Type B pancreatic cell (in vitro differentiated cells): Measurements from ENCODE around the gene ZNF853. TPM values are rescaled to one million over a fixed set of nuclear protein-coding genes. Genes with fewer than 3 reads are reported as not detected.
"Not testable (repeated sequence)": the region's sequence is repeated elsewhere in the genome, so short reads cannot be mapped to it uniquely, and the experiment has no call there.

Experiments used
- DNase-seq: peaks from one replicate; pipeline ENCODE4 v3.0.0; 2021; ENCODE audit warnings: mixed read lengths; ENCODE audit not compliant: unreplicated experiment; ENCODE audit errors: extremely low spot score
- H3K27ac Mint-ChIP-seq: 2 replicates; pipeline ENCODE4 v1.8.0; 2021; ENCODE audit warnings: mild to moderate bottlenecking, mixed read lengths
- H3K27me3 Mint-ChIP-seq: 2 replicates; pipeline ENCODE4 v1.8.0; 2021; ENCODE audit warnings: mixed read lengths
- H3K36me3 Mint-ChIP-seq: 2 replicates; pipeline ENCODE4 v1.8.0; 2021; ENCODE audit warnings: mixed read lengths
- H3K4me1 Mint-ChIP-seq: one replicate; pipeline ENCODE4 v1.8.0; 2021; ENCODE audit warnings: mixed read lengths; ENCODE audit not compliant: unreplicated experiment
- H3K4me3 Mint-ChIP-seq: 2 replicates; pipeline ENCODE4 v1.8.0; 2021; ENCODE audit warnings: mild to moderate bottlenecking, mixed read lengths
- H3K9me3 Mint-ChIP-seq: 2 replicates; pipeline ENCODE4 v1.8.0; 2021; ENCODE audit warnings: mixed read lengths
- CTCF ChIP-seq: fragments of 200-600 bp; sonication (generic); conservative IDR thresholded peaks from 2 replicates; pipeline ENCODE4 v1.5.0; 2021; ENCODE audit warnings: antibody characterized with exemption, mild to moderate bottlenecking
- total RNA-seq: library from RNA; stranded (reverse); gene quantifications from 2 replicates; pipeline ENCODE4 v1.2.1, GENCODE V29; 2021; ENCODE audit warnings: low replicate concordance

ZNF853 gene
- total RNA-seq, 1 donor from 2014 or later: 9.2 TPM

- H3K4me1 Mint-ChIP-seq: no peaks in the 10 kb centered on the region
- TF ChIP-seq CTCF: no peak
- no peak overlapping the region for H3K27ac Mint-ChIP-seq
- no peak overlapping the region for H3K4me3 Mint-ChIP-seq
- no peak for DNase-seq
- H3K9me3 Mint-ChIP-seq: no peaks in the 10 kb centered on the region
- H3K36me3 Mint-ChIP-seq: peaks cover 21% of the 10 kb centered on the region
- no peaks in the 10 kb centered on the region for H3K27me3 Mint-ChIP-seq
Measured at GRCh38 chr7:6654113-6654841, 38.9 kb downstream of the ZNF853 start.

- Mint-ChIP-seq H3K27me3 (no peaks in the 10 kb centered on the region), H3K9me3 (no peaks in the 10 kb centered on the region), H3K4me3 (no peak overlapping the region), H3K36me3 (peaks cover 20% of the 10 kb centered on the region), H3K4me1 (no peaks in the 10 kb centered on the region), H3K27ac (no peak overlapping the region)
- no peak for TF ChIP-seq CTCF
- DNase-seq: no peak
Measured at GRCh38 chr7:6654842-6655610, 39.6 kb downstream of the ZNF853 start.

- no peak for DNase-seq
- H3K9me3 Mint-ChIP-seq: no peaks in the 10 kb centered on the region
- H3K27me3 Mint-ChIP-seq: no peaks in the 10 kb centered on the region
- H3K36me3 Mint-ChIP-seq: peaks cover 13% of the 10 kb centered on the region
- no peak overlapping the region for H3K27ac Mint-ChIP-seq
- no peaks in the 10 kb centered on the region for H3K4me1 Mint-ChIP-seq
- TF ChIP-seq CTCF: no peak
- no peak overlapping the region for H3K4me3 Mint-ChIP-seq
Measured at GRCh38 chr7:6655636-6656385, 40.4 kb downstream of the ZNF853 start.

GRCh38 chr7:6656413-6656812 lies 41.0 kb downstream of the ZNF853 start:
- Mint-ChIP-seq H3K9me3 (no peaks in the 10 kb centered on the region), H3K27ac (no peak overlapping the region), H3K4me1 (no peaks in the 10 kb centered on the region), H3K4me3 (no peak overlapping the region), H3K27me3 (no peaks in the 10 kb centered on the region), H3K36me3 (peaks cover 9% of the 10 kb centered on the region)
- no peak for DNase-seq
- TF ChIP-seq CTCF: no peak

GRCh38 chr7:6658618-6659345 lies 43.4 kb downstream of the ZNF853 start:
- H3K4me1 Mint-ChIP-seq: no peaks in the 10 kb centered on the region
- no peak for TF ChIP-seq CTCF
- no peak overlapping the region for H3K4me3 Mint-ChIP-seq
- H3K27ac Mint-ChIP-seq: no peak overlapping the region
- no peak for DNase-seq
- H3K27me3 Mint-ChIP-seq: peaks cover 4% of the 10 kb centered on the region
- H3K36me3 Mint-ChIP-seq: peaks cover 9% of the 10 kb centered on the region
- no peaks in the 10 kb centered on the region for H3K9me3 Mint-ChIP-seq

DNA sequence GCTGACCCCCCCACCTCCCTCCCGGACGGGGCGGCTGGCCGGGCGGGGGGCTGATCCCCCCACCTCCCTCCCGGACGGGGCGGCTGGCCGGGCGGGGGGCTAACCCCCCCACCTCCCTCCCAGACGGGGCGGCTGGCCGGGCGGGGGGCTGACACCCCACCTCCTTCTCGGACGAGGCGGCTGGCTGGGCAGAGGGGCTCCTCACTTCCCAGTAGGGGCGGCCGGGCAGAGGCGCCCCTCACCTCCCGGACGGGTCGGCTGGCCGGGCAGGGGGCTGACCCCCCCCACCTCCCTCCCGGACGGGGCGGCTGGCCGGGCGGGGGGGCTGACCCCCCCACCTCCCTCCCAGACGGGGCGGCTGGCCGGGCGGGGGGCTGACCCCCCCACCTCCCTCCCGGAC lies 55.4 kb downstream of the ZNF853 start:
- H3K36me3 Mint-ChIP-seq: peaks cover 25% of the 10 kb centered on the region
- not testable (repeated sequence) for H3K4me3 Mint-ChIP-seq, H3K4me1 Mint-ChIP-seq, DNase-seq, H3K27ac Mint-ChIP-seq, H3K27me3 Mint-ChIP-seq
- peaks cover 35% of the 10 kb centered on the region for H3K9me3 Mint-ChIP-seq
